HL-60/S4 (cell line): ENCODE data around the gene SPINT1.

Source experiments
- in situ Hi-C: fragments of 300-500 bp; cut with MboI; formaldehyde crosslinking; loops from 2 replicates; pipeline ENCODE4 v1.14.3; 2022; ENCODE audit warnings: low sequenced_read_pairs

SPINT1 gene

GRCh38 chr15:40843885-40844695 lies at the start of gene SPINT1:
Gene SPINT1 (plus strand): TSS chr15:40844048. CDS start chr15:40844555, 507 bp downstream.
- in situ Hi-C loops = no loop called here

- in situ Hi-C loops = no loop called here
These were observed 47.8 kb upstream of the SPINT1 start for GRCh38 chr15:40796041-40796440.

- in situ Hi-C loops = no loop called here
These were observed 47.3 kb upstream of the SPINT1 start for GRCh38 chr15:40796512-40796911.

- in situ Hi-C loops = no loop called here
These were observed 44.3 kb upstream of the SPINT1 start for GRCh38 chr15:40799523-40799922.

GRCh38 chr15:40803076-40803475 lies 40.8 kb upstream of the SPINT1 start:
- in situ Hi-C loops = no loop called here

GRCh38 chr15:40803688-40804087 lies 40.2 kb upstream of the SPINT1 start:
- in situ Hi-C loops = no loop called here

- in situ Hi-C loops = no loop called here
These were observed 37.2 kb upstream of the SPINT1 start for GRCh38 chr15:40806672-40807027.

GRCh38 chr15:40807028-40807887 lies 36.6 kb upstream of the SPINT1 start, which contains the start of the genes DNAJC17 and ZFYVE19:
Gene DNAJC17 (minus strand): TSS chr15:40807473. CDS start chr15:40807446, 27 bp downstream.
Gene ZFYVE19 (plus strand): TSS chr15:40807089. CDS start chr15:40807590, 501 bp downstream.
- in situ Hi-C loops = no loop called here

- in situ Hi-C loops = no loop called here
These were observed 35.9 kb upstream of the SPINT1 start for GRCh38 chr15:40807888-40808461.

- in situ Hi-C loops = no loop called here
These were observed 34.9 kb upstream of the SPINT1 start for GRCh38 chr15:40808861-40809450.

- in situ Hi-C loops = no loop called here
These were observed 31.0 kb upstream of the SPINT1 start for GRCh38 chr15:40812721-40813425.

GRCh38 chr15:40815042-40815698 lies 28.7 kb upstream of the SPINT1 start:
- in situ Hi-C loops = no loop called here

GRCh38 chr15:40819048-40819447 lies 24.8 kb upstream of the SPINT1 start:
- in situ Hi-C loops = no loop called here

GRCh38 chr15:40821195-40821594 lies 22.7 kb upstream of the SPINT1 start:
- in situ Hi-C loops = no loop called here

GRCh38 chr15:40823572-40824343 lies 20.1 kb upstream of the SPINT1 start:
- in situ Hi-C loops = no loop called here

- in situ Hi-C loops = no loop called here
These were observed 18.0 kb upstream of the SPINT1 start for GRCh38 chr15:40825661-40826422.

- in situ Hi-C loops = no loop called here
These were observed 17.3 kb upstream of the SPINT1 start for GRCh38 chr15:40826423-40827075.
